NCI-H345 (cell line): ENCODE measurements around the gene BORCS6.
"Not testable (repeated sequence)": the region's sequence is repeated elsewhere in the genome, so short reads cannot be mapped to it uniquely, and the experiment has no call there.

Experiments used
- DNase-seq: peaks from one replicate; lab custom pipeline; 2025; lab: John Stamatoyannopoulos, UW

The BORCS6 gene

GRCh38 chr17:8173056-8173870 lies 16.7 kb downstream of the BORCS6 start:
- peak; percentile 85 for DNase-seq

DNA sequence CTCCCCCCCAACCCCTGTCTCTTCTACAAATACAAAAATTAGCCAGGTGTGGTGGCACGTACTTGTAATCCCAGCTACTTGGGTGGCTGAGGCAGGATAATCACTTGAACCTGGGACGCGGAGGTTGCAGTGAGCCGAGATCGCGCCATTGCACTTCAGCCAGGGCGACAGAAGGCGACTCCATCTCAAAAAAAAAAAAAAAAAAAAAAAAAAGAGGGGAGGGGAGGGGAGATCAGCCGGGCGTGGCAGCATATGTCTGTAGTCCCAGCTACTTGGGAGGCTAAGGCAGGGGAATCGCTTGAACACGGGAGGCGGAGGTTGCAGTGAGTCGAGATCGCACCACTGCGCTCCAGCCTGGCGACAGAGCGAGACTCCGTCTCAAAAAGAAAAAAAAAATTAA lies 19.8 kb downstream of the BORCS6 start:
- not testable (repeated sequence) for DNase-seq

DNA sequence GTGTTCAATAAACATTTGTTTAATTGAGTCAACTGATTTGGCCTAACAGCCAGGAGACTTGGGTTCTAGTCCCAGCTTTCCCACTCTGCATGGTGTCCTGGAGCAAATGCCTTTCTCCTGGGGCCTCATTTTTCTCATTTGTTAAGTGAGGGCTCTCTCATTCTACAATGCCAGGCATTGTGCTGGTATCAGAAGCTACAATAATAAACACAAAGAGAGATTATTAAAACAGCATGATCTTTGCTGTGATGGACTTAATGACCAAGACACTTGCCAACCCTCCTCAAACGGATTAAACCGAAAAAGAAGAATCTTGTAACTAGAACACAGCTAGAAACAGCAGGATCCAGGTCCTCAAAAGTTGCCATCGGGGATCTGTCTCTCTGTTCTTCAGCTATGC lies 22.5 kb downstream of the BORCS6 start:
- no peak for DNase-seq

- DNase-seq: no peak
These were observed 23.2 kb downstream of the BORCS6 start for GRCh38 chr17:8166731-8167130.

GRCh38 chr17:8164815-8165131 lies 25.2 kb downstream of the BORCS6 start:
- DNase-seq: no peak

- peak; percentile 51 for DNase-seq
These were observed 25.8 kb downstream of the BORCS6 start for GRCh38 chr17:8163978-8164814.

- DNase-seq: peak; percentile 42
These were observed 26.7 kb downstream of the BORCS6 start for GRCh38 chr17:8162997-8163977.

- DNase-seq: peak; percentile 76
These were observed 27.6 kb downstream of the BORCS6 start, which contains the start of gene VAMP2 for GRCh38 chr17:8162233-8162996. TSS of gene VAMP2 (minus strand) at chr17:8162948. CDS start at chr17:8162879, 69 bp downstream.

DNA sequence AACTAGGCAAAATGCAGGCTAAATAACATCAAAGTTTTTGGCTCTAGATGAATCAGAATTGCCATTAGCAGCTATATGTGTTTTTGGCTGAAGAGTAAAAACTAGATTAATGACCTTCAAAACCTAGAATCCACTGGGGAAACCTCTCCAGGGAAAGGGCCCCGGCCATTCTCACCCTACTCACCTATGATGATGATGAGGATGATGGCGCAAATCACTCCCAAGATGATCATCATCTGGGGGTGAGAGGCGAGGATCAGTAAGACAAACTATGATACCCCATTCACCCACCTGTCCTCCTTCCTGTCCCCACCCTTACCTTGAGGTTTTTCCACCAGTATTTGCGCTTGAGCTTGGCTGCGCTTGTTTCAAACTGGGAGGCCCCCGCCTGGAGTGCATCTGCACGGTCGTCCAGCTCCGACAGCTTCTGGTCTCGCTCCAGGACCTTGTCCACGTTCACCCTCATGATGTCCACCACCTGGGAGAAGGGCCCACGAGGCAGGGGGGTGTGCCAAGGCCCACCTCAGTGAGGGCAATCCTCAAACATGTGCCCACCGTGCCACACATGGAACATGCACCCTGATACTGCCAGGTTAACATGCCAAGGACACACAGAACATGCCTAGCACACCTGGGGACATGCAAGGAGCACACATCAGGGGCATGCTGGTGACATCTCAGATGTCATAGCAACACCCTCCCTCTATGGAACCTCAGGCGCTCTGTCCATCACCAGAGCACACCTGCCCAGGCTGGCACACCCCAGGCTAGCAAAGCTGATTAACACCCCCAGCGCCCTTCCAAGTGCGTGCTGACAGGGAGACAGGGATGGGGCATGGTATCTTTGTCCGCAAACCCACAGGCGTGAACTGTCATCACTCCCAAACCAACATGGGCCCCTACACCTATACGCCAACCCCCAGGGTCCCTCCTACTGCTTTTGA lies 28.4 kb downstream of the BORCS6 start:
- no peak for DNase-seq

DNA sequence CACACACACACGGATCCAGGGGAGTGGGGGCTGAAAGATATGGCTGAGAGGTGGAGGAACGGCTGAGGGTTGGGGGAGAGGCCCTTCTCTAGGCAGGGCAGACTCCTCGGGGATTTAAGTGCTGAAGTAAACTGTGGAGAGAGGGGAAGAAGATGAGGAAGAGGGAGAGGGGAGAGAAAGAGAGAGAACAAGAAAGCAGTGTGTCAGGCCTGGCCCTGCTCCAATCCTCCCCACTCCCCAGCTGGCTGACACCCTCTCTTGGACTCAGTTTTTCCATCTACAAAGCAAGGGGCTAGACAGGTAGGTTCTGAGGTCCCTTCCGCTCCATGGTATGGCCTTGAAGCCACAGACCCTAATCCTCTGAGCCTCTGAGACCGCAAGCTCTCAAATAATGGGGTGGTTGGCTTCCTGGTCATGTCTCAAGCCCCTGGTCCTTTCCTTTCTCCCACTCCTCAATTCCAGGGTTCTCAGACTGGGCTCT lies 29.2 kb downstream of the BORCS6 start:
- DNase-seq: no peak

DNA sequence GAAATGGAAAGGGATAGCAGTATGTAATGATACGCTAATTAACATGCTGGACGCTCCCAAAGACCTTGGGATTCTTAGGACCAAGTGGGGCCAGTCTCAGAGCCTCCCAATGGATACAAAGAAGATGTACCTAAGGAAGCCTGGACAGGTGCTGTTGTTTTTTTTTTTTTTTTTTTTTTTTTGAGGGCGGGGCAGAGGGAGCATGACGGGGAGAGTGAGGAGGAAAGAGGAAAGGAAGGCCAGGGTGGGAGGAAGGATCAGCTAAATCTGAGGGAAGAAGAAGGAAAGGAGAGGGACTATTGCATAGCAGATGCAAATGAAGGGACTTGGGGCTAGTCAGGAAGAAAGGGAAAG lies 29.8 kb downstream of the BORCS6 start:
- no peak for DNase-seq

GRCh38 chr17:8159459-8160223 lies 30.3 kb downstream of the BORCS6 start:
- DNase-seq: no peak

DNA sequence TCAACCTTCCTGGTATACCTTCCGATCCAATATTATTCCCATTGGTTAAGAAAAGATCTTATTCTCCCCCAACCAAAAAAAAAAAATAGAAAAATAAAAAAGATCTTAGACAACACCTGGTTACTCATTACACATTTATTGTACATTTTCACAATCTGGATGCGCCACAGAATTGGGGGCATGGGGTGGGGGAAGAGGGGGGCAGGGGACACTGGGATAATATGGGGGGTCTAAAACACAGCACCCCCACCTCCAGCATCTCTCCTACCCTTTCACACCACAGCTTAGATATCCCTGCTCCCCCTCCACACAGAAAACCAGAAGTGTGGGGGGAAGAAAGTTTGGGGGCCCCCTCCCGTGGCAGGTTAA lies 31.0 kb downstream of the BORCS6 start:
- DNase-seq: no peak

- DNase-seq: peak; percentile 63
These were observed 31.5 kb downstream of the BORCS6 start for GRCh38 chr17:8158267-8159031.

GRCh38 chr17:8156246-8156992 lies 33.6 kb downstream of the BORCS6 start:
- DNase-seq: peak; percentile 99

GRCh38 chr17:8155996-8156245 lies 34.1 kb downstream of the BORCS6 start:
- DNase-seq: no peak

DNA sequence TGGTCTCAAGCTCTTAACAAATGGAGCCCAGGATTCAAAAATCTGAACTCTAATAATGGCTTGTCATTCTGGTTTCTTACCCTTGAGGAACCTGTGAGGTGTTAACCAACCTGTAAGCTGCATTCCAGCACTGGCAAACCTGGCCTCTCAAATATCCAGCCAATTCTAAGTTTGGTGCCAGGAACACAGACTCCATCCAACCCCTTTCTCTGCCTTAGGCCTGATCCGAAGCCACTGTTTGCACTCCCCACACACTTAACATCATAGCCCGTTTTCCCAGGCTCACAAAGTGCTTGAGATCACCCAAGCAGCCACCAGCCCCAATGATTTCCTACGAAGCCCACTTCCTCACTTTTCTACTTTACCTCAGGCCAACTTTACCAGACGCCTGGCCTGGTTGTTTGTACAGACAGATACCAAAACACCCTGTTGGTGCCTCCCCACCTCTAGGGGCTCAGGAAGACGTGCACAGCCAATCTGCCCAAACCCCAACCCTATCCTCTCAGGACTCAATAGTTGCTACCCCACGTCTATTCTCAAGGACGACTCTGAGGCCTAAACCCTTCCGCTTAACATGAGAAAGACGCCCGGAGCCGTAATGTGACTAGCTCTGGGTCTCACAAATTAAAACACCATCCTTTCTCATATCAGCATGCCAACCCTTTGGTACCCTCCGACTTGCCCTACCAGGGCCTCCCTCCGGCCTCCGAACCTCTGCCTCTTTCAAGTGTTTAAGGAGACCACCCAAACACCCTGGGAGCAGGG lies 34.6 kb downstream of the BORCS6 start:
- DNase-seq: no peak
